Endometrial microvascular endothelial cells (primary cell): Measurements from ENCODE around the gene ITPRIP. TPM values are rescaled to one million over a fixed set of nuclear protein-coding genes. Genes with fewer than 3 reads are reported as not detected.

Experiments
- in situ Hi-C: cut with HindIII; loops from 2 replicates; pipeline ENCODE4 v1.10.0; 2017; ENCODE audit warnings: low sequenced_read_pairs, low pct_unique_long_range_greater_than_20kb; ENCODE audit errors: inconsistent ontology term
- total RNA-seq: library from RNA; depleted of rRNA; stranded (reverse); fragments of >200 nt; gene quantifications from one replicate; pipeline ENCODE4 v1.2.3, GENCODE V29; 2015; ENCODE audit errors: inconsistent ontology term

Gene ITPRIP
- total RNA-seq, 1 donor from 2014 or later: 51.8 TPM

- in situ Hi-C loops: no loop called here
These were observed 7.2 kb upstream of the ITPRIP start for GRCh38 chr10:104345515-104345914.

- in situ Hi-C loops: loop anchor here (5.0 kb wide), 1 partner anchor 42 kb away; no protein-coding TSS in a partner anchor
These were observed 6.0 kb upstream of the ITPRIP start for GRCh38 chr10:104344219-104344618.

- in situ Hi-C loops: loop anchor here (5.0 kb wide), 1 partner anchor 41 kb away; no protein-coding TSS in a partner anchor
These were observed 4.7 kb upstream of the ITPRIP start for GRCh38 chr10:104342941-104343411.

- in situ Hi-C loops: loop anchor here (5.0 kb wide), 1 partner anchor 38 kb away; no protein-coding TSS in a partner anchor
These were observed 2.4 kb upstream of the ITPRIP start for GRCh38 chr10:104340641-104341040.

GRCh38 chr10:104340111-104340526, 1.9 kb upstream of the ITPRIP start:
- in situ Hi-C loops: loop anchor here (5.0 kb wide), 1 partner anchor 38 kb away; no protein-coding TSS in a partner anchor

GRCh38 chr10:104339469-104340110, 1.3 kb upstream of the ITPRIP start:
- in situ Hi-C loops: loop anchor here (5.0 kb wide), 1 partner anchor 37 kb away; no protein-coding TSS in a partner anchor

- in situ Hi-C loops: no loop called here
These were observed 712 bp downstream of the ITPRIP start for GRCh38 chr10:104337521-104337984.

- in situ Hi-C loops: no loop called here
These were observed 1.3 kb downstream of the ITPRIP start for GRCh38 chr10:104336821-104337467.

GRCh38 chr10:104334965-104335650, 3.2 kb downstream of the ITPRIP start:
- in situ Hi-C loops: no loop called here

GRCh38 chr10:104334561-104334960, 3.7 kb downstream of the ITPRIP start:
- in situ Hi-C loops: no loop called here

- in situ Hi-C loops: no loop called here
These were observed 4.4 kb downstream of the ITPRIP start for GRCh38 chr10:104333728-104334373.

GRCh38 chr10:104333032-104333727, 5.1 kb downstream of the ITPRIP start:
- in situ Hi-C loops: no loop called here

GRCh38 chr10:104332243-104333031, 5.8 kb downstream of the ITPRIP start:
- in situ Hi-C loops: no loop called here

- in situ Hi-C loops: no loop called here
These were observed 6.9 kb downstream of the ITPRIP start for GRCh38 chr10:104331208-104331838.

- in situ Hi-C loops: no loop called here
These were observed 7.8 kb downstream of the ITPRIP start for GRCh38 chr10:104330168-104331110.

GRCh38 chr10:104329735-104330134, 8.5 kb downstream of the ITPRIP start:
- in situ Hi-C loops: no loop called here
